Activated naive CD8-positive, alpha-beta T cell (primary cell): Measurements from ENCODE around the gene KCTD20.

Experiments
- H3K27ac Mint-ChIP-seq: one replicate; pipeline ENCODE4 v1.8.0; 2021; ENCODE audit warnings: mixed read lengths
- H3K27me3 Mint-ChIP-seq: one replicate; pipeline ENCODE4 v1.8.0; 2021; ENCODE audit warnings: mixed read lengths
- H3K36me3 Mint-ChIP-seq: one replicate; pipeline ENCODE4 v1.8.0; 2021; ENCODE audit warnings: mixed read lengths
- H3K4me1 Mint-ChIP-seq: one replicate; pipeline ENCODE4 v1.8.0; 2021; ENCODE audit warnings: low read depth, mixed read lengths
- H3K4me3 Mint-ChIP-seq: one replicate; pipeline ENCODE4 v1.8.0; 2021; ENCODE audit warnings: mild to moderate bottlenecking, mixed read lengths
- H3K9me3 Mint-ChIP-seq: one replicate; pipeline ENCODE4 v1.8.0; 2021; ENCODE audit warnings: low read depth, mixed read lengths

The KCTD20 gene

DNA sequence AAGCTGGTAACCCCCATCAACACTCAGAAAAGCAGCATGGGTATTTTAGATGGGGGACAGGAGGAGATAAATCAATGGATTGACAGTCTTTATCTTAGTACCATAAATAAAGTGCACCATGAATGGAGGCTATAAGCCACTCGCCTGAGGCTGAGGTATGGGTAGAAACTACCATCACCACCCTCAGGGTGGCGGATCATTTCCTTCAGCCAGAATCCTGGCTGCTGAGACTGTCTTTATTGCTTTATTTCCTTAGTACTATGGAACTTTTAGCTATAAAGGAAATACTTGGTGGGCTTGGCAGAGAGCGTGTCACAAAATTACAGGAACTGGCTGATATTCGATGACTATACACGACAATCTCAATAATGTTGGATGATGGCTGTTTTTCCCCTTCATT is 52.3 kb downstream of the KCTD20 start:
- H3K9me3 Mint-ChIP-seq, result no peaks in the 10 kb centered on the region
- peaks cover 37% of the 10 kb centered on the region for H3K4me1 Mint-ChIP-seq
- H3K27ac Mint-ChIP-seq, result peak overlapping the region; percentile 12
- peaks cover 27% of the 10 kb centered on the region for H3K36me3 Mint-ChIP-seq
- no peak overlapping the region for H3K4me3 Mint-ChIP-seq
- no peaks in the 10 kb centered on the region for H3K27me3 Mint-ChIP-seq

GRCh38 chr6:36499918-36500317 is 57.1 kb downstream of the KCTD20 start:
- H3K27ac Mint-ChIP-seq, result peak overlapping the region; percentile 23
- H3K36me3 Mint-ChIP-seq, result peaks cover 15% of the 10 kb centered on the region

GRCh38 chr6:36501686-36502085 is 58.9 kb downstream of the KCTD20 start:
- no peaks in the 10 kb centered on the region for H3K9me3 Mint-ChIP-seq
- H3K4me1 Mint-ChIP-seq, result peaks cover 34% of the 10 kb centered on the region
- peaks cover 18% of the 10 kb centered on the region for H3K36me3 Mint-ChIP-seq
- peak overlapping the region; percentile 22 for H3K27ac Mint-ChIP-seq
- no peak overlapping the region for H3K4me3 Mint-ChIP-seq
- H3K27me3 Mint-ChIP-seq, result no peaks in the 10 kb centered on the region

More at GRCh38 chr6:36499918-36500317, 57.1 kb downstream of the KCTD20 start:
- Mint-ChIP-seq H3K27me3 (no peaks in the 10 kb centered on the region), H3K4me1 (peaks cover 23% of the 10 kb centered on the region), H3K4me3 (no peak overlapping the region), H3K9me3 (no peaks in the 10 kb centered on the region)

DNA sequence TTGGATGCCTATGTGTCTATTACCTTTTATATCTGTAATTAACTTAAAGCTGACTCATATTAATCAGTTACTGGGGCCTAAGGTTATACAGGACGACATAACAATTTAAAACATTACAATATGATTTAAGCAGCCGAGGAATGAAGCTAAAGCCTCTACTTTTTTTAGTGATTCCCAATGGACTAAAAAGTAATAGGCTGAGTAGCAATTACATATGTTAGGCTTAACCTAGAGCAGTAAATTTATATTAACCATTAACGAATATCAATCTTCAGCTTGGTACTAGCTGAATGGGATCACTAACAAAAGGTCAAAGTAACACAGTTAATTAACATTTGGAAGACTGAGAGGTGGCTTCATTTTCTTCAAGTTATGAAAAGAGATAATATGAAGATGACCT is 61.4 kb downstream of the KCTD20 start:
- Mint-ChIP-seq H3K36me3 (peaks cover 14% of the 10 kb centered on the region), H3K27me3 (no peaks in the 10 kb centered on the region), H3K4me3 (no peak overlapping the region), H3K4me1 (peaks cover 43% of the 10 kb centered on the region), H3K9me3 (no peaks in the 10 kb centered on the region), H3K27ac (peak overlapping the region; percentile 66)

- Mint-ChIP-seq H3K27ac (no peak overlapping the region), H3K27me3 (no peaks in the 10 kb centered on the region), H3K4me3 (no peak overlapping the region), H3K36me3 (peaks cover 13% of the 10 kb centered on the region), H3K9me3 (no peaks in the 10 kb centered on the region), H3K4me1 (peaks cover 40% of the 10 kb centered on the region)
These were observed 62.2 kb downstream of the KCTD20 start for GRCh38 chr6:36504982-36505381.

DNA sequence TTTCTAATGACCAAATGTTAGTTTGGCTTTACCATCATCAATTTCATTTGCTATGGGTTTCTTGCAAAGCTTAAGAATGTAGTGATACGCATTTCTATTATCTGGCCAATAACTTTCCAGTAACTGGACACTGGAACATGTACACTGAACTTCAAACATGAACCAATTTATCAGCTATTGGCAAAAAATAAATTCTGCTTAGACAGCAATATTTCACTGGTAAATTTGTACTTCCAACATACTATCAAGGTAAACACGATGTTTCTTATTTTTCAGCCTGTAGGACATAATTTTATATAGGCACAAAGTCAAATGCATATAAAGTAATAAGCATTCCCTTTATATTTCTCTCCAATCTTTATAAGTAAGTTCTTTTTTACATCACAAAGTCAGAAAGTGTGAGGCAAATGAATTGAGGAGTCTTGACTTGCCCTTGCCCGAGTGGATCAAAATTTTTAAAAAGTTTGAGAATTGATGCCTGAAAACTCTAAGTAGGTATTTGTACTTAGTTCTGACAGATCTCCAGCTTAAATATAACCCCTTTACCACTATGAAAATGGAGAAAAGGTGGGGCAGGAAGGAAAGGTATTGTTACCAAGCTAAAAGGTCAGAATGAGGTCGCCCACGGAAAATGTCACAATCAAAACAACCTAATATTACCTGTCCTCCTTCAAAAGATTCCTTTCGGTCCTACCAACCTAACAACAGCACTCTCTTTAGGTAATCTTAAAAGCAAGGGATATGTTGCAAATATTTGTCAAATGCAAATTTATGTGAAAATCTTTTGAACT is 63.1 kb downstream of the KCTD20 start:
- Mint-ChIP-seq H3K36me3 (peaks cover 13% of the 10 kb centered on the region), H3K4me3 (peak overlapping the region; percentile 71), H3K27me3 (no peaks in the 10 kb centered on the region), H3K9me3 (no peaks in the 10 kb centered on the region), H3K27ac (peak overlapping the region; percentile 91), H3K4me1 (peaks cover 40% of the 10 kb centered on the region)

DNA sequence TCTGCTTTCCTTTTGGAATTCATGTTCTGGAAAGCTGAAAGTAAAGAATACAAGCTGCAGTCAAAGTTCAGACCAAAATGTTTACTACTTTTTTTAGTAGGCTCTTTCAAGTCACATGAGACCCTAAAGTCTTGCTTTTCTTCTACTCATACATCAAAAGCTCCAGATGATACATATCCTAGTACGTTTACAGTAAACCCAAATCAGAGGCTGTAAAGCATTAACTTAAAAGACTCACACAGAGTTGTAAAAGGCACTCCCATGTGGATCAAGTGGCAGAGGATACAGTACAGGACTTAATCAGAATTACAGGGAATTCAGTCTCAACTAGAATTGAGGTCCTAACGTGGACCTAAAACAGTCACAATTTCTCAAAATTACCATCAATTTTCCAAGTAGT is 63.8 kb downstream of the KCTD20 start:
- H3K27ac Mint-ChIP-seq, result peak overlapping the region; percentile 91
- peak overlapping the region; percentile 71 for H3K4me3 Mint-ChIP-seq
- H3K36me3 Mint-ChIP-seq, result peaks cover 13% of the 10 kb centered on the region

GRCh38 chr6:36508532-36508931 is 65.7 kb downstream of the KCTD20 start:
- no peaks in the 10 kb centered on the region for H3K9me3 Mint-ChIP-seq
- peaks cover 37% of the 10 kb centered on the region for H3K4me1 Mint-ChIP-seq
- peaks cover 17% of the 10 kb centered on the region for H3K36me3 Mint-ChIP-seq

More for the DNA sequence above, 63.8 kb downstream of the KCTD20 start:
- Mint-ChIP-seq H3K9me3 (no peaks in the 10 kb centered on the region), H3K27me3 (no peaks in the 10 kb centered on the region), H3K4me1 (peaks cover 39% of the 10 kb centered on the region)

DNA sequence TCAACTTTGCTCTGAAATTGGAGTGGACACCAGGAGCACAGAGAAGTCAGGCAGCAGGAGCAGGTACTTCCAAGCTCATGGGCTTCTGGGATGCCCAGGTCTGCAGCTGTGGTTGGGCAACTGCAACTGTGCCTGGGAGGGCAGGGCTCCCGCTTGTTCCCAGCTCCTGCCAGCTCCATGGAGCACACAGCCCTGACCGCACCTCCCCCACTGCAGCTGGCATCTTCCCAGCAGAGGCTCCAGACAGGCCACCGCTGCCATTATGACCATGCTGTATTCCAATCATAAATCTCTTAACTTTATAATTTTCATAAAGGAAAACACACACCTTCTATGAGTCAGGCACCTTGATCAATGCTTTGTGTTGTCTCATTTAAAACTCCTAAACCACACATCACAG is 67.6 kb downstream of the KCTD20 start:
- Mint-ChIP-seq H3K27me3 (no peaks in the 10 kb centered on the region), H3K27ac (peak overlapping the region; percentile 68), H3K4me1 (peaks cover 32% of the 10 kb centered on the region), H3K9me3 (no peaks in the 10 kb centered on the region), H3K4me3 (no peak overlapping the region), H3K36me3 (peaks cover 15% of the 10 kb centered on the region)

More at GRCh38 chr6:36508532-36508931, 65.7 kb downstream of the KCTD20 start:
- H3K27ac Mint-ChIP-seq, result no peak overlapping the region
- no peaks in the 10 kb centered on the region for H3K27me3 Mint-ChIP-seq
- no peak overlapping the region for H3K4me3 Mint-ChIP-seq

DNA sequence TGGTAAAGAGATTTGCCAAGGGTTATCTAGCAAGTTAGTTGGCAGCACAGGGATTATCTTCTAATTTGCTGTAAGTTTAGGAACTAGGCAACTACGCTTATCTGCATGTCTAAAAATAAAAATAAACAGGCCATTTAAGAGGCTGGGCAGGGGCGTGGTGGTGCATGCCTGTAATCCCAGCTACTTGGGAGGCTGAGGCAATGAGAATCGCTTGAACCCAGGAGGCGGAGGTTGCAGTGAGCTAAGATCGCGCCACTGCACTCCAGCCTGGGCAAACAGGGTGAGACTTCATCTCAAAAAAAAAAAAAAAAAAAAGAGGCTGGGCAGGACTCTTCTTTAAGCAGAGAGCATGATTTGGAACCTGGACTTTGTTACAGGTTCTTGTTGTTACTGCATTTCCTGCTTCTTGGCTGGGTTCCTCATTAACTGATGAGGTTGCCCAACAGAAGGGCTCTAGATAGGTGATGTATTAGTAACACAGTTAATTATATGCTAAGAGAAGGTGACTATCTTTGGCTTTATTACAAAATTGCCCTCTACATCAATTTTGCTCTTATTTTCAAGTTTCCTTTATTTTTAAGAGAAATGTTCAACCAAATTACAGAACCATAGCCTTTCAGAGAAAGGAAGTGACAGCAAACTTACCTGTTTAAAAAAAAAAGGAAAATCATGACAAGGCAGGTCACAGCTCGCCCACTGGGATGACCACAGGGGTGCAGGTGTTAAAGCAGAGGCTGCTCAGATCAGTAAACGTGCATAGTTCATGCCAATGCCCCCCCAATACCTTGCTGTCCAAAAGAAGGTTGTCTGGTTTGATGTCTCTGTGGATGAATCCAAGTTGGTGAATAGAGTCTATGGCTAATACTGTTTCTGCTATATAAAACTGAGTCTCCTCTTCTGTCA is 72.0 kb downstream of the KCTD20 start:
- Mint-ChIP-seq H3K27me3 (no peaks in the 10 kb centered on the region), H3K9me3 (no peaks in the 10 kb centered on the region), H3K27ac (peak overlapping the region; percentile 68), H3K4me3 (no peak overlapping the region), H3K36me3 (peaks cover 11% of the 10 kb centered on the region), H3K4me1 (peaks cover 41% of the 10 kb centered on the region)

DNA sequence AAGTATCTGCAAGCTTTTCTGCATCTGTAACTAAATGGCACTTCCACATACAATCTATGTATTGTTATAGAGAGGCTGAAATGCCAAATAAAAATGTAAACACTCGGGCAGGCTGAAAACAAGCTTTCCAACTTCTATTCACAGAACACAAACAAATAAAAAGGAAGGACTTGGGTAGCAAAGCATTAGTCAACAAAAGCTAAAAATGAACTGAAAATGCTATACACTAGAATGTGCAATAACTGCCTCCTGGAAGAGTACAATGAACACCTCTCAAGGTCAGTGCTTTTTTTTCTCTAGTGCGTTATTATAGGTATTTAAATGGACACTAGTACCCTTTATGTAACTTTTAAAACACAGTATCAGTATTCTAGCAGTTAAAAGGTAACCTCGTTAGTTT is 73.0 kb downstream of the KCTD20 start:
- H3K4me3 Mint-ChIP-seq, result no peak overlapping the region
- H3K4me1 Mint-ChIP-seq, result peaks cover 51% of the 10 kb centered on the region
- peaks cover 11% of the 10 kb centered on the region for H3K36me3 Mint-ChIP-seq
- H3K27ac Mint-ChIP-seq, result peak overlapping the region; percentile 68
- H3K9me3 Mint-ChIP-seq, result no peaks in the 10 kb centered on the region
- H3K27me3 Mint-ChIP-seq, result no peaks in the 10 kb centered on the region

- H3K27ac Mint-ChIP-seq, result peak overlapping the region; percentile 68
- H3K27me3 Mint-ChIP-seq, result no peaks in the 10 kb centered on the region
- H3K36me3 Mint-ChIP-seq, result peaks cover 11% of the 10 kb centered on the region
- no peak overlapping the region for H3K4me3 Mint-ChIP-seq
- H3K9me3 Mint-ChIP-seq, result no peaks in the 10 kb centered on the region
- peaks cover 51% of the 10 kb centered on the region for H3K4me1 Mint-ChIP-seq
These were observed 73.8 kb downstream of the KCTD20 start for GRCh38 chr6:36516559-36516958.

DNA sequence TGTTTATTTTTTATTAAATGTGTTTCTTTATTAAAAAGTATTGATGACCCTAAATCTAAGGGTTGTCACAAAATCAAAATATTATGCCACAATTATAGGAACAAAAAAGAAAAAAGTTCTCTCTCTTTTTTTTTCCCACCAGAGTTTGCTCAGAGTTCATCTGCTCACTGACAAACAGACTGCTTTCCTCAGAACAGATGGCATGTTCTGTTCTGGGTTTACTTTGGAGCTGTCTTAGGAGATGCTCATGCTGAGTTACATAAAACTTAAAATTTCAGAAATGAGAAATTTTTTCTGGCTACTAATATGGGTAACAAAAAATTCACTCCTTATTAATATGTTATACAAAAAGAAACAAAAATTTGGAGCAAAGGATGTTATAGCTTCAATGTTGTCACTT is 74.2 kb downstream of the KCTD20 start:
- no peak overlapping the region for H3K4me3 Mint-ChIP-seq
- no peaks in the 10 kb centered on the region for H3K27me3 Mint-ChIP-seq
- no peaks in the 10 kb centered on the region for H3K9me3 Mint-ChIP-seq
- H3K27ac Mint-ChIP-seq, result peak overlapping the region; percentile 75
- peaks cover 52% of the 10 kb centered on the region for H3K4me1 Mint-ChIP-seq
- peaks cover 9% of the 10 kb centered on the region for H3K36me3 Mint-ChIP-seq

DNA sequence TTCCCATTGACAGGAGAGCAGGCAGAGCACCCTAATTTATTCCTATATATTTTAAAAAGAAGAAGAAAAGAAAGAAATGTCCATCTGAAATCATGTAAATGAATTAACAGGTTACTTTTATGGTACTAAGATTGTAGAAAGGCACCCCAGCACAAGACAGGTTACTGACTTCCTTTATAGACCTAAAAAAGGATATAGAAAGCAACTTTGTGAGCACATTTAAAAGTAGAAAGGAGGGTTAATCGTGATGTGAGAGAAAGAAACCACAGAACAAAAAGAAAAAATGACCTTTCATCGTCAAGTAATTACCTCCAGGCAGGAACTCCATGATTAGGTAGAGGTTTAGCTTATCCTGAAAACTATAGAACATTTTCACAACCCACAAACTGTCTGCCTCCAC is 74.6 kb downstream of the KCTD20 start:
- H3K9me3 Mint-ChIP-seq, result no peaks in the 10 kb centered on the region
- peaks cover 6% of the 10 kb centered on the region for H3K36me3 Mint-ChIP-seq
- no peak overlapping the region for H3K4me3 Mint-ChIP-seq
- H3K27ac Mint-ChIP-seq, result peak overlapping the region; percentile 75
- peaks cover 54% of the 10 kb centered on the region for H3K4me1 Mint-ChIP-seq
- no peaks in the 10 kb centered on the region for H3K27me3 Mint-ChIP-seq

DNA sequence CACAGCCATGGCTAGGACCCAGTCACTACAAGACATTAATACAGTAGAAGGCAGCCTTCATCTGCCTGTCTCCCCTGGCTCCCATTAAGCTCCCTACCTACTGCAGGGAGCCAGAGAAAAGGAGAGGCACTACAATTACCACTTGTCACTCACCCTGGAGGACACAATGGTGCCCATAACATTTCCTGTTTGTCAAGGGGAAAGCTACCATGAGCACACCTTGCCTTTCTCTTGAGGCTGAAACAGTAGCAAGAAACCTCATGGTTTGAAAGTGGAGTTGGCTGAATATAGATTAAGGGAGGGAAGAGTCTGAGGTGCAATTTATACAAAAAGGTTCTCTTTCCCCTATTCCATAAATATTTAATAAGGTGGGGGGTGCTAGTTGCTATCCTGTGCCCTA is 76.6 kb downstream of the KCTD20 start:
- H3K27ac Mint-ChIP-seq, result peak overlapping the region; percentile 88
- peaks cover 9% of the 10 kb centered on the region for H3K36me3 Mint-ChIP-seq
- no peaks in the 10 kb centered on the region for H3K27me3 Mint-ChIP-seq
- H3K4me1 Mint-ChIP-seq, result peaks cover 60% of the 10 kb centered on the region
- no peak overlapping the region for H3K4me3 Mint-ChIP-seq
- H3K9me3 Mint-ChIP-seq, result no peaks in the 10 kb centered on the region
